Lower lobe of right lung (tissue), 2 donors: ENCODE measurements around the gene CEP128. TPM values are rescaled to one million over a fixed set of nuclear protein-coding genes. Genes with fewer than 3 reads are reported as not detected.

ENCODE experiments used
- ATAC-seq, 2 donors: fragments of 200-7000 bp; cut with Tn5 transposase; one replicate each; pipeline ENCODE4 v1.9.1; 2020 to 2022; ENCODE audit warnings: mild to moderate bottlenecking in 2 of 2, moderate library complexity in 2 of 2
- DNase-seq: peaks from one replicate; pipeline ENCODE4 v3.0.0-alpha.2; 2020
- H3K27ac ChIP-seq: fragments of 200-600 bp; one replicate; pipeline ENCODE4 v1.8.0; 2022
- H3K27me3 ChIP-seq: fragments of 200-600 bp; one replicate; pipeline ENCODE4 v1.8.0; 2022; ENCODE audit warnings: low read depth
- H3K36me3 ChIP-seq: fragments of 200-600 bp; one replicate; pipeline ENCODE4 v1.8.0; 2022; ENCODE audit warnings: mild to moderate bottlenecking
- H3K4me1 ChIP-seq: fragments of 200-600 bp; one replicate; pipeline ENCODE4 v1.8.0; 2022
- H3K4me3 ChIP-seq: fragments of 200-600 bp; one replicate; pipeline ENCODE4 v1.8.0; 2022; ENCODE audit warnings: mild to moderate bottlenecking
- H3K9me3 ChIP-seq: fragments of 200-600 bp; one replicate; pipeline ENCODE4 v1.8.0; 2022
- intact Hi-C: fragments of 100-400 bp; cut with DNase I; formaldehyde crosslinking; loops from one replicate; pipeline ENCODE4 v1.11.0; 2022
- total RNA-seq: library from RNA; stranded (reverse); fragmentation: NEBNext Ultra II Directional; extraction: Animal tissue kit (Norgen Biotek cat#: 25700); gene quantifications from one replicate; pipeline ENCODE4 v1.2.1, GENCODE V29; 2021
- TF ChIP-seq, protein P1 (sequence below): fragments of 200-600 bp; IDR thresholded peaks from one replicate; pipeline ENCODE4 v1.8.0; 2022; ENCODE audit warnings: antibody characterized with exemption, mild to moderate bottlenecking
- donor health status: DM: no; HTN: yes; CAD: no; lungs with severe emphysema.

Gene CEP128
- total RNA-seq, 1 donor from 2014 or later: 11.5 TPM

- Histone ChIP-seq H3K9me3 (no peaks in the 10 kb centered on the region), H3K4me1 (no peaks in the 10 kb centered on the region), H3K36me3 (no peaks in the 10 kb centered on the region), H3K4me3 (no peak overlapping the region), H3K27me3 (no peaks in the 10 kb centered on the region), H3K27ac (no peak overlapping the region)
- no peak for ATAC-seq
- intact Hi-C loops: no loop called here
- no peak for DNase-seq
- TF ChIP-seq, protein P1, sequence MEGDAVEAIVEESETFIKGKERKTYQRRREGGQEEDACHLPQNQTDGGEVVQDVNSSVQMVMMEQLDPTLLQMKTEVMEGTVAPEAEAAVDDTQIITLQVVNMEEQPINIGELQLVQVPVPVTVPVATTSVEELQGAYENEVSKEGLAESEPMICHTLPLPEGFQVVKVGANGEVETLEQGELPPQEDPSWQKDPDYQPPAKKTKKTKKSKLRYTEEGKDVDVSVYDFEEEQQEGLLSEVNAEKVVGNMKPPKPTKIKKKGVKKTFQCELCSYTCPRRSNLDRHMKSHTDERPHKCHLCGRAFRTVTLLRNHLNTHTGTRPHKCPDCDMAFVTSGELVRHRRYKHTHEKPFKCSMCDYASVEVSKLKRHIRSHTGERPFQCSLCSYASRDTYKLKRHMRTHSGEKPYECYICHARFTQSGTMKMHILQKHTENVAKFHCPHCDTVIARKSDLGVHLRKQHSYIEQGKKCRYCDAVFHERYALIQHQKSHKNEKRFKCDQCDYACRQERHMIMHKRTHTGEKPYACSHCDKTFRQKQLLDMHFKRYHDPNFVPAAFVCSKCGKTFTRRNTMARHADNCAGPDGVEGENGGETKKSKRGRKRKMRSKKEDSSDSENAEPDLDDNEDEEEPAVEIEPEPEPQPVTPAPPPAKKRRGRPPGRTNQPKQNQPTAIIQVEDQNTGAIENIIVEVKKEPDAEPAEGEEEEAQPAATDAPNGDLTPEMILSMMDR: no peak
These were observed 295.7 kb downstream of the CEP128 start for GRCh38 chr14:80645667-80646413.

DNA sequence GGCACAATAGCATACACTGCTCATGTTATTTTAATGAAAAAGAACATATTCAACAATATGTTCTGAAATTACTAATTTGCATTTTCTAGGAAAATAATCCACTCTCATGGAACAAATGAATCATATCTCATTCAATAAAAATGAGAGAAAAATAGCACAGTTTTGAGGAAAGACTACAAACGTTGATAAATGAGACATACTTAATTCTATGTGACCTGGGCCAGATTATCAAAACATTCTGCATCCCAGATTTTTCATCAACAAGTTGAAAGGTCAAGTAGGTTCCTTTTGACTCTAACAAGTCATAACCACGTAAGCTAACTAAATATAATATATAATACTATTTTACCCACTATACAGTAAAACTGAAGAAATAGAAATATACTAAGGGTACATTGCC, 296.7 kb downstream of the CEP128 start:
- Histone ChIP-seq H3K4me3 (no peak overlapping the region), H3K4me1 (no peaks in the 10 kb centered on the region), H3K27ac (no peak overlapping the region), H3K36me3 (no peaks in the 10 kb centered on the region), H3K27me3 (no peaks in the 10 kb centered on the region), H3K9me3 (no peaks in the 10 kb centered on the region)
- DNase-seq (no peak), ATAC-seq (no peak)
- TF ChIP-seq, protein P1: no peak
- intact Hi-C loops: no loop called here

GRCh38 chr14:80638620-80639515, 302.7 kb downstream of the CEP128 start:
- Histone ChIP-seq H3K4me1 (no peaks in the 10 kb centered on the region), H3K9me3 (no peaks in the 10 kb centered on the region), H3K4me3 (no peak overlapping the region), H3K27me3 (no peaks in the 10 kb centered on the region), H3K27ac (no peak overlapping the region), H3K36me3 (no peaks in the 10 kb centered on the region)
- TF ChIP-seq, protein P1: no peak
- DNase-seq (no peak), ATAC-seq (no peak)
- intact Hi-C loops: no loop called here

GRCh38 chr14:80637756-80638619, 303.6 kb downstream of the CEP128 start:
- H3K4me1 ChIP-seq: no peaks in the 10 kb centered on the region
- H3K36me3 ChIP-seq: no peaks in the 10 kb centered on the region
- ATAC-seq (no peak), DNase-seq (no peak)
- no peaks in the 10 kb centered on the region for H3K27me3 ChIP-seq
- no peaks in the 10 kb centered on the region for H3K9me3 ChIP-seq
- no peak overlapping the region for H3K27ac ChIP-seq
- TF ChIP-seq, protein P1: no peak
- intact Hi-C loops: no loop called here
- H3K4me3 ChIP-seq: no peak overlapping the region

GRCh38 chr14:80636071-80636470, 305.5 kb downstream of the CEP128 start:
- H3K4me3 ChIP-seq: no peak overlapping the region
- TF ChIP-seq, protein P1: no peak
- H3K4me1 ChIP-seq: no peaks in the 10 kb centered on the region
- no peak for DNase-seq
- H3K27ac ChIP-seq: no peak overlapping the region
- H3K27me3 ChIP-seq: no peaks in the 10 kb centered on the region
- no peaks in the 10 kb centered on the region for H3K36me3 ChIP-seq
- ATAC-seq: no peak
- H3K9me3 ChIP-seq: no peaks in the 10 kb centered on the region
- intact Hi-C loops: no loop called here
